ENCODE results near the gene SPACA7. TPM values are rescaled to one million over a fixed set of nuclear protein-coding genes. Genes with fewer than 3 reads are reported as not detected.
"Not testable (repeated sequence)": the region's sequence is repeated elsewhere in the genome, so short reads cannot be mapped to it uniquely, and the experiment has no call there.

SPACA7 gene
- total RNA-seq, 4 donors from 2014 or later, result not detected

GRCh38 chr13:112392719-112393118 lies 16.6 kb downstream of the SPACA7 start:
- Histone ChIP-seq H3K4me3 (no peak overlapping the region), H3K27ac (no peak overlapping the region)

GRCh38 chr13:112395022-112395421 lies 18.9 kb downstream of the SPACA7 start:
- H3K36me3 ChIP-seq; H3K4me3 ChIP-seq; DNase-seq (ENCODE audit: low spot score in 2 of 2); H3K27me3 ChIP-seq; H3K27ac ChIP-seq; H3K4me1 ChIP-seq; H3K9me3 ChIP-seq: not testable (repeated sequence)
- 46 to 66% methylated on average over 9 to 12 of the region's 16 CpGs for WGBS, 2 donors

More at GRCh38 chr13:112392719-112393118, 16.6 kb downstream of the SPACA7 start:
- TF ChIP-seq CTCF (IDR thresholded peaks at IDR 0.05) (no peak), POLR2A (IDR thresholded peaks at IDR 0.05) (no peak), EP300 (IDR thresholded peaks at IDR 0.05) (no peak)
- no peaks in the 10 kb centered on the region for H3K27me3 ChIP-seq
- no peaks in the 10 kb centered on the region for H3K4me1 ChIP-seq
- DNase-seq (ENCODE audit: low spot score in 2 of 2), result no peak
- H3K36me3 ChIP-seq, result no peaks in the 10 kb centered on the region
- WGBS, 2 donors, result 58 to 73% methylated on average over 4 of the region's 4 CpGs
- H3K9me3 ChIP-seq, result no peaks in the 10 kb centered on the region

GRCh38 chr13:112395941-112396340 lies 19.8 kb downstream of the SPACA7 start:
- not testable (repeated sequence) for H3K36me3 ChIP-seq; DNase-seq (ENCODE audit: low spot score in 2 of 2); H3K9me3 ChIP-seq; H3K27me3 ChIP-seq; H3K4me1 ChIP-seq; H3K4me3 ChIP-seq; H3K27ac ChIP-seq
- WGBS, 2 donors, result 72 to 94% methylated on average over 3 to 4 of the region's 13 CpGs

- H3K36me3 ChIP-seq, result no peaks in the 10 kb centered on the region
- DNase-seq (ENCODE audit: low spot score in 2 of 2), result no peak
- no peak for TF ChIP-seq POLR2A (IDR thresholded peaks at IDR 0.05)
- no peak for TF ChIP-seq CTCF (IDR thresholded peaks at IDR 0.05)
- TF ChIP-seq EP300 (IDR thresholded peaks at IDR 0.05), result no peak
- no peak overlapping the region for H3K4me3 ChIP-seq
- no peaks in the 10 kb centered on the region for H3K9me3 ChIP-seq
- no peak overlapping the region for H3K27ac ChIP-seq
- WGBS, 2 donors, result 84 to 94% methylated on average over 9 of the region's 9 CpGs
- no peaks in the 10 kb centered on the region for H3K27me3 ChIP-seq
- no peaks in the 10 kb centered on the region for H3K4me1 ChIP-seq
Observed at GRCh38 chr13:112397108-112397507, 21.0 kb downstream of the SPACA7 start.

GRCh38 chr13:112398347-112398746 lies 22.2 kb downstream of the SPACA7 start:
- 73 to 80% methylated on average over 2 to 5 of the region's 6 CpGs for WGBS, 2 donors
- H3K4me1 ChIP-seq; H3K27ac ChIP-seq; DNase-seq (ENCODE audit: low spot score in 2 of 2); H3K27me3 ChIP-seq; H3K9me3 ChIP-seq; H3K4me3 ChIP-seq; H3K36me3 ChIP-seq: not testable (repeated sequence)

GRCh38 chr13:112409828-112410227 lies 33.7 kb downstream of the SPACA7 start:
- not testable (repeated sequence) for H3K27me3 ChIP-seq; H3K4me3 ChIP-seq; H3K4me1 ChIP-seq; DNase-seq (ENCODE audit: low spot score in 2 of 2); H3K27ac ChIP-seq; H3K36me3 ChIP-seq
- 73 to 96% methylated on average over 3 of the region's 3 CpGs for whole genome bisulfite sequencing, 2 donors
- peaks cover 0 to 45% (median 3%) of the 10 kb centered on the region in 4 donors for H3K9me3 ChIP-seq

GRCh38 chr13:112416647-112417046 lies 40.5 kb downstream of the SPACA7 start:
- Histone ChIP-seq H3K27ac (no peak overlapping the region), H3K4me3 (no peak overlapping the region), H3K4me1 (no peaks in the 10 kb centered on the region), H3K36me3 (no peaks in the 10 kb centered on the region), H3K27me3 (no peaks in the 10 kb centered on the region), H3K9me3 (peaks cover 0 to 93% (median 11%) of the 10 kb centered on the region in 4 donors)
- DNase-seq (ENCODE audit: low spot score in 2 of 2), result no peak
- TF ChIP-seq CTCF (IDR thresholded peaks at IDR 0.05) (no peak), POLR2A (IDR thresholded peaks at IDR 0.05) (no peak), EP300 (IDR thresholded peaks at IDR 0.05) (no peak)
- WGBS, 2 donors, result 68 to 78% methylated on average over 1 of the region's 1 CpG
